GM18505 (cell line): Measurements from ENCODE around the gene OR14K1.
"Not testable (repeated sequence)": the region's sequence is repeated elsewhere in the genome, so short reads cannot be mapped to it uniquely, and the experiment has no call there.

ENCODE experiments used
- ATAC-seq: cut with Tn5 transposase; IDR thresholded peaks from one replicate; pipeline ENCODE4 v1.9.1; 2021; ENCODE audit not compliant: unreplicated experiment
- POLR2A ChIP-seq: IDR thresholded peaks from 4 replicates; pipeline ENCODE4 v1.6.1; 2011; ENCODE audit warnings: borderline replicate concordance; ENCODE audit not compliant: insufficient read depth, insufficient read length; ENCODE audit errors: extremely low read depth

OR14K1 gene, protein sequence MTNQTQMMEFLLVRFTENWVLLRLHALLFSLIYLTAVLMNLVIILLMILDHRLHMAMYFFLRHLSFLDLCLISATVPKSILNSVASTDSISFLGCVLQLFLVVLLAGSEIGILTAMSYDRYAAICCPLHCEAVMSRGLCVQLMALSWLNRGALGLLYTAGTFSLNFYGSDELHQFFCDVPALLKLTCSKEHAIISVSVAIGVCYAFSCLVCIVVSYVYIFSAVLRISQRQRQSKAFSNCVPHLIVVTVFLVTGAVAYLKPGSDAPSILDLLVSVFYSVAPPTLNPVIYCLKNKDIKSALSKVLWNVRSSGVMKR

DNA sequence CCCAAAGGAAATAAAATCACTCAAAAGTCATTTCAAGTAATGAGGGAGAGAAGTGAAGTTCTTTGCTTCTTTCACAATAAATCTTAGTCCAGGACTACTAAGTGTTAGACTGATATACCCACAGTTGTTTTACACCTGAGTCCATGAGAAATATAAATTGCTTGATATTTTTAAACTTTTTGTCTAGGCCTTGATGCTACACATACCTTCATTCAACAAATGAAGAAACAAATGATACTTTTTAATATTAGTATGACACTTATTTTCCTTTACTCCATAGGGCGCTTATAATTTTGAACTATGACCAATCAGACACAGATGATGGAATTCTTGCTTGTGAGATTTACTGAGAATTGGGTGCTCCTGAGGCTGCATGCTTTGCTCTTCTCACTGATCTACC is at the start of gene OR14K1:
OR14K1 (plus strand) TSS at position 301 of the 400 bp plus-strand sequence; CDS start at position 301, 0 bp downstream.
- TF ChIP-seq POLR2A = no peak
- ATAC-seq = no peak

DNA sequence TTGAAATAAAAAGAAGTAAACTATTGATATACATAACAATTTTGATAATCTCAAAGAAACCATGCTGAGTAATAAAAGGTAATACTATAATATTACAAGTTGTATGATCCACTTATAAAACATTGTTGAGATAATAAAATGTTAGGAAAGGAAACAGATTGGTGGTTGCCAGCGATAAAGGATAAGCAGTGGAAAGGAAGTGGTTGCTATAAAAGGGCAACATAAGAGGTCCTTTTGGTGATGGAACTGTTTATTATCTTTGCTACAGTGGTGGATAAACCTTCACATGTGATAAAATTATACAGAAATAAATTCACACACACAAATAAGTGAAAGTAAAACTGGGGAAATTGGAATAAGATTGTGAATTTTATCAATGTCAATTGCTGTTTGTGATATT is 37.1 kb upstream of the OR14K1 start:
- no peak for TF ChIP-seq POLR2A
- no peak for ATAC-seq

GRCh38 chr1:247710681-247711080 is 27.7 kb upstream of the OR14K1 start:
- ATAC-seq = not testable (repeated sequence)

DNA sequence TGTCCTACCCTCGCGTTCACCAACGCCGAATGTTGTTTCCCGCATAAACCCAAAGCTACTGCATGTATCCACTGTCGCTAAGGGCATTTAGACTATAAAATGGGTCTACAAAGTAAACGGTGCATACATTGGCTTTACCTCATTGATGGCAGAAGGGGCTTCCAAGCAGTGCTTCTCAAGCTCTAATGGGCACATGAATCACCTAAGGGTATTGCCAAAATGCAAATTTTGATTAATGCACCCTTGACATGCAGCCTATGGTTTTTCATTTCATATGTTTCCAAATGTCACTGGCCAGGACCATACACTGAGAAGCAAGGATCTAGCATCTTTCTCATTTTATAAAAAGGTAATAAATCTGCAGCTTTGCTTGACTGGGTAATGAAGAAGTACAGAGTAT is 24.7 kb upstream of the OR14K1 start:
- no peak for TF ChIP-seq POLR2A
- ATAC-seq = no peak

- TF ChIP-seq POLR2A = no peak
- no peak for ATAC-seq
These were observed 21.9 kb upstream of the OR14K1 start, which contains the start of gene OR6F1 for GRCh38 chr1:247716546-247716945. Gene OR6F1 (minus strand): TSS chr1:247716646. CDS start chr1:247712755, 3,891 bp downstream.

DNA sequence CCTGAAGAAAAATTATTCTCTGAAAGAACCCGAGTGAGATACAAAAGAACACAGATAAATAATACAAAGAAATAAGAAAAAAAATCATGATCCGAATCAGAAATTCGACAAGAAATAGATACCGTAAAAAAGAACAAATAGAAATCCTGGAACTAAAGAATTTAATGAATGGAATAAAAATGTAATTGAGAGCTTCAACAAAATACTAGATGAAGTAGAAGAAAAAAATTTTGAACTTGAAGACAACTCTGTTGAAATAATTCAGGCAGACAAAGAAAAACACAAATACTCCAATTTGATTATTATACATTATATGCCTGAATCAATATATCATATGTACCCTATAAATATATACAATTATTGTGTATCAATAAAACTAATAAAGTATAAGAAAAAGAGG is 17.2 kb upstream of the OR14K1 start:
- no peak for ATAC-seq
- no peak for TF ChIP-seq POLR2A

- TF ChIP-seq POLR2A = no peak
- ATAC-seq = no peak
These were observed 2.3 kb downstream of the OR14K1 start for GRCh38 chr1:247740721-247741120.

DNA sequence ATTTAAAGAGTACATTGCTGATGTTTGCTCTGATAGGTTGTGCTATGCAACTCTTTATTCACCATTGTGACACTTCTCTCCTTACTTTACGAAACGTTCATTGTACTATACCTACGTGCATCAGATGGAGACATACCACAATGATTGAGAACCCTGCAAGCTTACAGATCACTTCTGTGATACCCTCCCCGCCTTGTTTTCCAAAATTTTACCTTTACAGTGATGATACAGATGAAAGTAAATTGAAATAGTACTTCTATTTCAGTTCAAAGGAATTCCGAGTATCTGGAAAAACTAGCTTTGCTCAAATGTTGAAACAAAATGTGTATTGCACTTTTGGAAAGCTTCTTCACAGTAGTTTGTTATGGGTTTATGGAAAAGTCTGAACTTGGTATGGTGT is 3.3 kb downstream of the OR14K1 start:
- TF ChIP-seq POLR2A = no peak
- ATAC-seq = no peak

- not testable (repeated sequence) for ATAC-seq
These were observed 3.9 kb downstream of the OR14K1 start for GRCh38 chr1:247742215-247742760.

DNA sequence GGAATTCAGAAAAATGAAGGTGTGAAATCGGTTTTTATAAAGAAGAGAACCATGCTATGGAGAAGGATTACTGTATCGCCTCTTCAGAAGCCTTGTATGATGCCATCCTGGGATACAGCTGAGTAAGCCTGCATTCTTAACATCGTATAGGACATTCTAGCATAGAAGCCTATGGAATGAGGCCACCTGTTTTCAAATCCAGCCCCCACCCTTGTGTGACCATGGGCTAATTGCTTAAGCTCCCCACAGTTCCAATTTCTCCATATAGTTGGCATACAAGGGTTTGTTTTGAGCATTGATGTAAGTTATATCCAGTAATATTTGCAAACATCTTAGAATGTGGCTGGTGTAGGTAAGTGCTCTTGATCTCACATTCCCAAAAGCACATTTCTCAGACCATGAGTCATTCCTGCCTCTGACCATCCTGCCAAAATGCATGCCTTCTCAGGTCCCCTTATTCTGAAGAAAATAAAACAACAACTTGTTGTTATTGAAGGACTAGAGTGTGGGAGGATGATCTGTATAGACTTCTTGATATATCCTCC is 8.0 kb downstream of the OR14K1 start:
- ATAC-seq = no peak
- TF ChIP-seq POLR2A = no peak

GRCh38 chr1:247747616-247748015 is 9.2 kb downstream of the OR14K1 start:
- no peak for ATAC-seq
- no peak for TF ChIP-seq POLR2A

DNA sequence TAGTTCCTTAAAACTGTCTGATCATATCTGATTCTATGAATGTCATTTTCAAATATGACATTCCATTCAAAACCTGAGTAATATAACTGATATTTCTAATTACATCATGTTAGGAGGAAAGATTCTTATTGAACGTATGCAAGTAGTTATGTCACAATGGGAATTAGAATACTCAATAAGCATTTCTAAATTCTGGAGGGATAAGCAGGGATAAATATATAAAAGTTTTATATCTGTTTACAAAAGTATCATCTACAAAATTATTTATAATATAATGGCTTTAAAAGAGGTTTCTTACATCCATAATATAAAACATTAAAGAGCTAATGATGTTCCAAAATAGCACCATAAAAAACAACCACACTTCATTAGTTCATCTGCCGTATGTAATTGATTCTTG is 9.6 kb downstream of the OR14K1 start, which contains the start of gene OR14A2:
OR14A2 (minus strand) TSS at position 101 of the 400 bp plus-strand sequence.
- TF ChIP-seq POLR2A = no peak
- ATAC-seq = no peak

- no peak for TF ChIP-seq POLR2A
- ATAC-seq = no peak
These were observed 11.5 kb downstream of the OR14K1 start for GRCh38 chr1:247749870-247750269.

DNA sequence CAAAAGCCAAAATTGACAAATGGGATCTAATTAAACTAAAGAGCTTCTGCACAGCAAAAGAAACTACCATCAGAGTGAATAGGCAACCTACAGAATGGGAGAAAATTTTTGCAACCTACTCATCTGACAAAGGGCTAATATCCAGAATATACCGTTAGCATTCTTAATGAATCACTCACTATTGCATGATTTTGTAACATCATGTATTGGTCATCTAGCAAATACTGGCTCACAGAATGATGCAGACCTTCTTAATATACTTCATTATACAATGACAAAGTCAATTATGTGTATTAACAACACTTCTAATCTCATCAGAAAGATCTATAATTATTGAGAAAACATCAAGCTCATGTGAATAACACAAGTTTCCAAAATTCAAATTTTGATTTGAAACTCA is 15.9 kb downstream of the OR14K1 start:
- not testable (repeated sequence) for ATAC-seq
